Ishikawa (cell line): ENCODE results near the gene TMEM17.
A peak's percentile ranks its signal among the peaks of the same experiment; 100 is the strongest.

ENCODE experiments used
- CEBPB ChIP-seq: IDR thresholded peaks from 2 replicates; pipeline ENCODE4 v1.6.1; 2012
- CREB1 ChIP-seq: IDR thresholded peaks from 2 replicates; pipeline ENCODE4 v1.6.1; 2012; ENCODE audit warnings: low read depth
- EGR1 ChIP-seq: IDR thresholded peaks from 2 replicates; pipeline ENCODE4 v1.6.1; 2012
- EP300 ChIP-seq: IDR thresholded peaks from 2 replicates; pipeline ENCODE4 v1.6.1; 2012; ENCODE audit warnings: borderline replicate concordance
- FOXM1 ChIP-seq: IDR thresholded peaks from 2 replicates; pipeline ENCODE4 v1.6.1; 2012; ENCODE audit warnings: low read depth, borderline replicate concordance
- NFIC ChIP-seq: IDR thresholded peaks from 2 replicates; pipeline ENCODE4 v1.6.1; 2012
- RAD21 ChIP-seq: IDR thresholded peaks from 2 replicates; pipeline ENCODE4 v1.6.1; 2012; ENCODE audit warnings: low read depth
- TAF1 ChIP-seq: IDR thresholded peaks from 2 replicates; pipeline ENCODE4 v1.6.1; 2012; ENCODE audit warnings: low read depth, mild to moderate bottlenecking
- TCF12 ChIP-seq: IDR thresholded peaks from 2 replicates; pipeline ENCODE4 v1.6.1; 2012; ENCODE audit warnings: low read depth
- TEAD4 ChIP-seq: IDR thresholded peaks from 2 replicates; pipeline ENCODE4 v1.6.1; 2012
- YY1 ChIP-seq: IDR thresholded peaks from 2 replicates; pipeline ENCODE4 v1.6.1; 2012; ENCODE audit warnings: low read depth
- ZBTB7A ChIP-seq: IDR thresholded peaks from 2 replicates; pipeline ENCODE4 v1.6.1; 2012; ENCODE audit warnings: low read depth
- TF ChIP-seq, protein P1 (sequence below): IDR thresholded peaks from 2 replicates; pipeline ENCODE4 v1.6.1; 2012; ENCODE audit warnings: low read depth, mild to moderate bottlenecking
- TF ChIP-seq, protein P2 (sequence below): IDR thresholded peaks from 2 replicates; pipeline ENCODE4 v1.6.1; 2012
- TF ChIP-seq, protein P3 (sequence below): IDR thresholded peaks from 2 replicates; pipeline ENCODE4 v1.6.1; 2012

Gene TMEM17

DNA sequence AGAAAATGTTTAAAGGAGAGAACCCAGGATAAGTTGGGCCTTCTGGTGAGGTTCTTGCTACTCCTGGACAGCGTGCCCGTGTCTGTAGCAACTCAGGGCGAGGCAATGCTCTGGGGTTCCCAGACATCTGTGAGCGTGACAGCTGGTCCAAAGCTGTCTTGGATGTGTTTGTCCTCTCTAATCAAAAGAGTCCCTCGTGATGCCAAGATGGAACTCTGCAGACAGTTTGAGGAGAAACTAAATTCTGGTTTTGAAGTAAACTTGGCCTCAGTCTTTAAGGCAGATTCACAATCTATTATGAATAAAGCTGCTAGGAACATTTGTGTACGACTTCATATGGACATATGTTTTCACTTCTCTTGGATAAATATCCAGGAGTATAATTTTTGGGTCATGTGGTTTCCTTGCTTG, 47.3 kb downstream of the TMEM17 start:
- TF ChIP-seq, protein P1, sequence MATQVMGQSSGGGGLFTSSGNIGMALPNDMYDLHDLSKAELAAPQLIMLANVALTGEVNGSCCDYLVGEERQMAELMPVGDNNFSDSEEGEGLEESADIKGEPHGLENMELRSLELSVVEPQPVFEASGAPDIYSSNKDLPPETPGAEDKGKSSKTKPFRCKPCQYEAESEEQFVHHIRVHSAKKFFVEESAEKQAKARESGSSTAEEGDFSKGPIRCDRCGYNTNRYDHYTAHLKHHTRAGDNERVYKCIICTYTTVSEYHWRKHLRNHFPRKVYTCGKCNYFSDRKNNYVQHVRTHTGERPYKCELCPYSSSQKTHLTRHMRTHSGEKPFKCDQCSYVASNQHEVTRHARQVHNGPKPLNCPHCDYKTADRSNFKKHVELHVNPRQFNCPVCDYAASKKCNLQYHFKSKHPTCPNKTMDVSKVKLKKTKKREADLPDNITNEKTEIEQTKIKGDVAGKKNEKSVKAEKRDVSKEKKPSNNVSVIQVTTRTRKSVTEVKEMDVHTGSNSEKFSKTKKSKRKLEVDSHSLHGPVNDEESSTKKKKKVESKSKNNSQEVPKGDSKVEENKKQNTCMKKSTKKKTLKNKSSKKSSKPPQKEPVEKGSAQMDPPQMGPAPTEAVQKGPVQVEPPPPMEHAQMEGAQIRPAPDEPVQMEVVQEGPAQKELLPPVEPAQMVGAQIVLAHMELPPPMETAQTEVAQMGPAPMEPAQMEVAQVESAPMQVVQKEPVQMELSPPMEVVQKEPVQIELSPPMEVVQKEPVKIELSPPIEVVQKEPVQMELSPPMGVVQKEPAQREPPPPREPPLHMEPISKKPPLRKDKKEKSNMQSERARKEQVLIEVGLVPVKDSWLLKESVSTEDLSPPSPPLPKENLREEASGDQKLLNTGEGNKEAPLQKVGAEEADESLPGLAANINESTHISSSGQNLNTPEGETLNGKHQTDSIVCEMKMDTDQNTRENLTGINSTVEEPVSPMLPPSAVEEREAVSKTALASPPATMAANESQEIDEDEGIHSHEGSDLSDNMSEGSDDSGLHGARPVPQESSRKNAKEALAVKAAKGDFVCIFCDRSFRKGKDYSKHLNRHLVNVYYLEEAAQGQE: no peak
- TF ChIP-seq EGR1 (no peak), CEBPB (no peak), ZBTB7A (no peak), TEAD4 (no peak), TAF1 (no peak), RAD21 (no peak), FOXM1 (no peak), YY1 (no peak), CREB1 (no peak), TCF12 (no peak), NFIC (no peak), EP300 (no peak)
- TF ChIP-seq, protein P2, sequence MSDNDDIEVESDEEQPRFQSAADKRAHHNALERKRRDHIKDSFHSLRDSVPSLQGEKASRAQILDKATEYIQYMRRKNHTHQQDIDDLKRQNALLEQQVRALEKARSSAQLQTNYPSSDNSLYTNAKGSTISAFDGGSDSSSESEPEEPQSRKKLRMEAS: no peak
- TF ChIP-seq, protein P3, sequence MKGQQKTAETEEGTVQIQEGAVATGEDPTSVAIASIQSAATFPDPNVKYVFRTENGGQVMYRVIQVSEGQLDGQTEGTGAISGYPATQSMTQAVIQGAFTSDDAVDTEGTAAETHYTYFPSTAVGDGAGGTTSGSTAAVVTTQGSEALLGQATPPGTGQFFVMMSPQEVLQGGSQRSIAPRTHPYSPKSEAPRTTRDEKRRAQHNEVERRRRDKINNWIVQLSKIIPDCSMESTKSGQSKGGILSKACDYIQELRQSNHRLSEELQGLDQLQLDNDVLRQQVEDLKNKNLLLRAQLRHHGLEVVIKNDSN: no peak

DNA sequence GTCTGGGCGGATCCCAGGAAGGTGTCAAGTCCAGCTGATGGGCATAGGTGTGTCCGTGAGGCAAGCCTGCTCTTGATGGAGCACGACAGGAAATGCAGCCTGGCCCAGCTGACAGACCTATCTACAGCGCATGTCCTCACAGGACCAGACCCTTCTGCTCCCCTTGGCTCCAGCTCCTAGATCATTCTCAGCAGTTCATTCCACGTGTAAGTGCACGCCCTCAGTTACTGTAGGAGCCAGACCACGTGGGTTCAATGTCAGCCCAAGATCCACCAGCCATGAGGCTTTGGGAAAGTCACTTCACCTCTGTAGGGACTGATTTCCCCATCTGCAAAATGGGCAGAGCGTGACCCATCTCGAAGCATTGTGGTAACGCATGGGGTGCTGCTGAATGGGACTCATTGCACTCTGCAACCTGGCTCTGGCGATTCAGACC, 47.8 kb downstream of the TMEM17 start:
- TF ChIP-seq, protein P1: no peak
- no peak for TF ChIP-seq CREB1
- TF ChIP-seq, protein P3: no peak
- TF ChIP-seq ZBTB7A: no peak

DNA sequence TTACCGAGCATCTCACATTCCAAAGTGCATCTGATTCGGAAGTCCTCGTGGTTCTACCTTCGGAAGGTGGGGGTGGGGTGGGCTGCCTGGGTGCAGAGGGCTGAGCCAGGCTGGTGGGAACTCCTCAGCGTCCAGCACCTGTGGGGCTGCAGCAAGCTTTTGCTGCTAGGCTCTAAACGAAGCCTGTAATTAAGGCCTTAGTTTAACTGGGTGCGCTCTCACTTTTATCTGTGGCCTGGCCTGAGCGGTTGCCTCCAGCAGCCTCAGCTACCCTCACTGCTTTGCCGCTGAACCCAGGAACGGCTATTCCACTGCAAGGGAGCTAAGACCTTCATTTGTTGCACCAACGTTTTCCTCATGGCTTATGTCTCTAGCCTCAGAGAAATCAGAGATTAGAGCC, 48.4 kb downstream of the TMEM17 start:
- TF ChIP-seq RAD21 (no peak), CEBPB (no peak), ZBTB7A (no peak), TEAD4 (no peak), YY1 (no peak), EP300 (no peak), NFIC (no peak), TCF12 (no peak), TAF1 (no peak), CREB1 (no peak), FOXM1 (no peak), EGR1 (no peak)
- TF ChIP-seq, protein P2: no peak
- TF ChIP-seq, protein P1: no peak
- TF ChIP-seq, protein P3: no peak

DNA sequence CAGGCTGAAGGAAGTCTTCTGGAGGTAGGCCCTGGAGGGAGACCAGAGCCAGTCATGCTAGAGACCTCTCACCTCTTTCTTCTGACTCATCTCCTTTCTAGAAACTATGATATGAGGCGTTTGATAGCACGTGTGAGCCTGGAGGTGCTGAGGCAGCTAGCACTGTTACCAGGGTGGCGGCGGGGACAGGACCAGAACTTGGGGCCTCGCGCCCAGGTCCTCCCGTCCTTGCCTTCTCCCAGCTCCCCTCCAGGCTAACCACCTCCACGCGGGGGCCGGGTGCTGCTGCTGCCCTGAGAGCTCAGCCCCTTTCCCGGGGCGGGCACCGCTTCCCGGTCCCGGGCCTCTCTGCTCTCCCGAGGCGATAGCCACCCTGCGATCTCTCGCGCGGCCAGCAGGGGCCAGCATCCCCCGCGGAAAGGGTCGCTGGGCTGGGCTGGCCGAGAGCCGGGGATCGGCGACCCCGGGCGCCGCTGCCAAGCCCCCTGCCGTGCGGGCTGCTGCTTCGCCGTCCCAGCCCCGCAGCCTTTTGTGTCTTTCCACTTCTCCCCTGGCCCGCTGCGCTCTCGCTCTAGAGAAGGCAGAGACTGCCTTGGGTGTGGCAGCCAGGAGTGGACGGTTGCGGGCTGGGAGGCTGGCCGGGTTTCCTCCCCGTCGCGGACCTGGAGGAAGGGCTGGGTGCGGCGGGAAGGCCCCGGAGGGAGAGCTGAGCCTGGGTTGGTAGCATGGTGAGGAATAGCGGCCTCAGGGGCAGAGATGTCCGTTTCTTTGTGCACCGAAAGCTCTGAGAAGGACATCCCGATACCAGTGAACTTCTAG, 49.1 kb downstream of the TMEM17 start:
- TF ChIP-seq EGR1 (no peak), ZBTB7A (peak; percentile 93), NFIC (peak; percentile 34; the same call in 1 of the 2 replicates), RAD21 (peak; percentile 90)
- TF ChIP-seq, protein P2: peak; percentile 41
